Measurements from ENCODE around the gene SOAT1. TPM values are rescaled to one million over a fixed set of nuclear protein-coding genes. Genes with fewer than 3 reads are reported as not detected.

Gene SOAT1
- total and polyA plus RNA-seq, 2 donors (not counting 1 experiment from before 2014, with no cell fraction given), result 3.1 to 25.1 TPM

GRCh38 chr1:179322557-179322956 lies 29.0 kb downstream of the SOAT1 start:
- 86% methylated on average over 1 of the region's 3 CpGs for WGBS (ENCODE audit: insufficient coverage)
- H3K4me2 ChIP-seq (replicated peaks; ENCODE audit: low read depth, low read length, poor library complexity, severe bottlenecking), result no peak overlapping the region
- POLR2A ChIA-PET, result no interaction called here
- H3K79me2 ChIP-seq (ENCODE audit: control insufficient read depth, insufficient read depth, low read length), result peaks cover 49% of the 10 kb centered on the region
- CTCF ChIA-PET, result no interaction called here
- ATAC-seq (ENCODE audit: low read depth), result no peak
- no peak overlapping the region for H3K27ac Mint-ChIP-seq
- H3K27ac ChIP-seq (ENCODE audit: low read length in 2 of 2), result no peak overlapping the region
- no peaks in the 10 kb centered on the region for H3K27me3 Mint-ChIP-seq
- no peak overlapping the region for H3K9ac ChIP-seq (ENCODE audit: low read length)
- no peaks in the 10 kb centered on the region for H3K9me3 Mint-ChIP-seq (ENCODE audit: insufficient read depth)
- H3K4me1 ChIP-seq (ENCODE audit: control insufficient read depth in 2 of 2, insufficient read depth in 2 of 2, low read length in 2 of 2), result no peaks in the 10 kb centered on the region
- H3K27me3 ChIP-seq (replicated peaks in 1 of 4; ENCODE audit: control extremely low read depth in 1 of 4, control insufficient read depth in 3 of 4, insufficient read depth in 4 of 4, low read length in 3 of 4), result no peaks in the 10 kb centered on the region
- no peak overlapping the region for H2AFZ ChIP-seq (ENCODE audit: insufficient read depth, low read depth, low read length, poor library complexity, severe bottlenecking)
- no peak overlapping the region for H3K4me3 Mint-ChIP-seq
- no peak for TF ChIP-seq CTCF (IDR thresholded peaks at IDR 0.05)
- no peaks in the 10 kb centered on the region for H4K20me1 ChIP-seq (ENCODE audit: control insufficient read depth, insufficient read depth, low read length, poor library complexity, severe bottlenecking)
- H3K4me1 Mint-ChIP-seq, result peaks cover 6% of the 10 kb centered on the region
- H3K36me3 ChIP-seq (replicated peaks in 1 of 2; ENCODE audit: control extremely low read depth in 1 of 2, control insufficient read depth in 1 of 2, extremely low read depth in 1 of 2, insufficient read depth in 2 of 2, low read length in 1 of 2), result peaks cover 8 to 14% of the 10 kb centered on the region in 2 experiments
- intact Hi-C loops (cut with micrococcal nuclease), result no loop called here
- DNase-seq, result no peak
- no peak overlapping the region for H3K4me3 ChIP-seq (ENCODE audit: control extremely low read depth in 1 of 5, extremely low read depth in 1 of 5, insufficient read depth in 1 of 5, low read depth in 2 of 5, low read length in 4 of 5)
- no peaks in the 10 kb centered on the region for H3K9me3 ChIP-seq (ENCODE audit: control extremely low read depth in 1 of 3, control insufficient read depth in 2 of 3, insufficient read depth in 1 of 3, low read length in 2 of 3)

GRCh38 chr1:179323436-179323835 lies 29.8 kb downstream of the SOAT1 start:
- WGBS (ENCODE audit: insufficient coverage), result no CpG with 5 or more reads among the region's 4 CpGs
- no peak overlapping the region for H3K4me3 ChIP-seq (ENCODE audit: control extremely low read depth in 1 of 5, extremely low read depth in 1 of 5, insufficient read depth in 1 of 5, low read depth in 2 of 5, low read length in 4 of 5)
- H3K27me3 ChIP-seq (replicated peaks in 1 of 4; ENCODE audit: control extremely low read depth in 1 of 4, control insufficient read depth in 3 of 4, insufficient read depth in 4 of 4, low read length in 3 of 4), result no peaks in the 10 kb centered on the region
- CTCF ChIA-PET, result no interaction called here
- no peak overlapping the region for H2AFZ ChIP-seq (ENCODE audit: insufficient read depth, low read depth, low read length, poor library complexity, severe bottlenecking)
- no peak overlapping the region for H3K27ac ChIP-seq (ENCODE audit: low read length in 2 of 2)
- Mint-ChIP-seq H3K4me1 (peaks cover 3% of the 10 kb centered on the region), H3K27me3 (no peaks in the 10 kb centered on the region), H3K27ac (no peak overlapping the region), H3K9me3 (ENCODE audit: insufficient read depth) (no peaks in the 10 kb centered on the region), H3K4me3 (no peak overlapping the region)
- POLR2A ChIA-PET, result no interaction called here
- no peaks in the 10 kb centered on the region for H3K9me3 ChIP-seq (ENCODE audit: control extremely low read depth in 1 of 3, control insufficient read depth in 2 of 3, insufficient read depth in 1 of 3, low read length in 2 of 3)
- intact Hi-C loops (cut with micrococcal nuclease), result no loop called here
- H3K9ac ChIP-seq (ENCODE audit: low read length), result no peak overlapping the region
- TF ChIP-seq CTCF (IDR thresholded peaks at IDR 0.05) (no peak), EZH2 (IDR thresholded peaks at IDR 0.05; ENCODE audit: borderline replicate concordance, insufficient read depth, low read depth, low read length, poor library complexity, severe bottlenecking) (no peak)
- peaks cover 8 to 17% of the 10 kb centered on the region in 2 experiments for H3K36me3 ChIP-seq (replicated peaks in 1 of 2; ENCODE audit: control extremely low read depth in 1 of 2, control insufficient read depth in 1 of 2, extremely low read depth in 1 of 2, insufficient read depth in 2 of 2, low read length in 1 of 2)
- no peak overlapping the region for H3K4me2 ChIP-seq (replicated peaks; ENCODE audit: low read depth, low read length, poor library complexity, severe bottlenecking)
- peaks cover 53% of the 10 kb centered on the region for H3K79me2 ChIP-seq (ENCODE audit: control insufficient read depth, insufficient read depth, low read length)
- ATAC-seq (ENCODE audit: low read depth) (no peak), DNase-seq (no peak)
- no peaks in the 10 kb centered on the region for H4K20me1 ChIP-seq (ENCODE audit: control insufficient read depth, insufficient read depth, low read length, poor library complexity, severe bottlenecking)
- H3K4me1 ChIP-seq (ENCODE audit: control insufficient read depth in 2 of 2, insufficient read depth in 2 of 2, low read length in 2 of 2), result no peaks in the 10 kb centered on the region

All from B cell (primary cell).